ENCODE data around the gene CYP4A11. TPM values are rescaled to one million over a fixed set of nuclear protein-coding genes. Genes with fewer than 3 reads are reported as not detected.
A peak's percentile ranks its signal among the peaks of the same experiment; 100 is the strongest.
"Not testable (repeated sequence)": the region's sequence is repeated elsewhere in the genome, so short reads cannot be mapped to it uniquely, and the experiment has no call there.

CYP4A11 gene
- total and polyA plus RNA-seq, 9 of the 15 experiments (the other 6 are each of a cell fraction or from before 2014, with no cell fraction given): not detected

DNA sequence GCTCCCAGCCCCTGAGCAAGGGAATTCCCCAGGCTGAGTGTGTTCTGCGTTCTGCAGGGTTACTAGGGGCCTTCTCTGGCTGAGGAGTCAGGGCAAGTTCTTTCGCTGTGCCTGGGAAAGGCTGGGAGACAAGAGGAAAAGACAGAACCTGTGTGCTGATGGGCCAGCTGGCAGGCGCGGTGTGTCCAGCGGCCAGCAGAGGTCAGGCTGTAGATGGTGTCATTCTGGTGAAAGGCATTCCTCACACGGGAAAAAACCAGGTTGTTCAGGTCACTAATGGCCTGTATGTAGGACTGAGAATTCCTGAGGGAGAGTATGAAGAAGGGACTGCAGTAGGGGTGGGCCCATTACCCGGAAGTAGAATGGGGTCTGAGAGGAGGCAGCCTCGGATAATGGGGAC lies 6.4 kb downstream of the CYP4A11 start:
- H3K4me1 ChIP-seq (replicated peaks in 1 of 2; ENCODE audit: control insufficient read depth in 2 of 2, insufficient read depth in 2 of 2, low read length in 2 of 2); H3K9me3 ChIP-seq (replicated peaks; ENCODE audit: control insufficient read depth, insufficient read depth, low read depth, low read length); CTCF ChIA-PET (ENCODE audit: low intra/inter-chr PET ratio); H4K20me1 ChIP-seq (replicated peaks; ENCODE audit: control insufficient read depth, insufficient read depth, low read length); POLR2A ChIA-PET; intact Hi-C loops (cut with micrococcal nuclease); H3K9me1 ChIP-seq (ENCODE audit: control insufficient read depth, insufficient read depth, low read length); H3K4me3 ChIP-seq; H3K79me2 ChIP-seq (ENCODE audit: control insufficient read depth, insufficient read depth, low read length); H3K27ac ChIP-seq (ENCODE audit: extremely low read depth, low read depth, low read length); in situ Hi-C loops (cut with MboI); H3K27me3 ChIP-seq (ENCODE audit: control insufficient read depth in 2 of 2, insufficient read depth in 2 of 2, low read length in 2 of 2); H3K9ac ChIP-seq (ENCODE audit: insufficient read depth in 1 of 2, low read depth in 2 of 2, low read length in 2 of 2); H2AFZ ChIP-seq (ENCODE audit: low read depth, low read length); H3K4me2 ChIP-seq (ENCODE audit: insufficient read depth, low read length); H3K36me3 ChIP-seq (ENCODE audit: control insufficient read depth, insufficient read depth, low read length); BruUV-seq (replicated peaks): not testable (repeated sequence)
- 0% methylated on average over 8 of the region's 8 CpGs for WGBS (ENCODE audit: insufficient coverage, low coverage, missing lambda C conversion rate)
- peak; percentile 88 for ATAC-seq
- FAIRE-seq: peak; percentile 76
- peak; percentile 27; the same call in 1 of the 2 replicates for TF ChIP-seq SMC3 (conservative IDR thresholded peaks at IDR 0.05; ENCODE audit: insufficient read depth, low read depth, low read length)
- TF ChIP-seq, protein P1, sequence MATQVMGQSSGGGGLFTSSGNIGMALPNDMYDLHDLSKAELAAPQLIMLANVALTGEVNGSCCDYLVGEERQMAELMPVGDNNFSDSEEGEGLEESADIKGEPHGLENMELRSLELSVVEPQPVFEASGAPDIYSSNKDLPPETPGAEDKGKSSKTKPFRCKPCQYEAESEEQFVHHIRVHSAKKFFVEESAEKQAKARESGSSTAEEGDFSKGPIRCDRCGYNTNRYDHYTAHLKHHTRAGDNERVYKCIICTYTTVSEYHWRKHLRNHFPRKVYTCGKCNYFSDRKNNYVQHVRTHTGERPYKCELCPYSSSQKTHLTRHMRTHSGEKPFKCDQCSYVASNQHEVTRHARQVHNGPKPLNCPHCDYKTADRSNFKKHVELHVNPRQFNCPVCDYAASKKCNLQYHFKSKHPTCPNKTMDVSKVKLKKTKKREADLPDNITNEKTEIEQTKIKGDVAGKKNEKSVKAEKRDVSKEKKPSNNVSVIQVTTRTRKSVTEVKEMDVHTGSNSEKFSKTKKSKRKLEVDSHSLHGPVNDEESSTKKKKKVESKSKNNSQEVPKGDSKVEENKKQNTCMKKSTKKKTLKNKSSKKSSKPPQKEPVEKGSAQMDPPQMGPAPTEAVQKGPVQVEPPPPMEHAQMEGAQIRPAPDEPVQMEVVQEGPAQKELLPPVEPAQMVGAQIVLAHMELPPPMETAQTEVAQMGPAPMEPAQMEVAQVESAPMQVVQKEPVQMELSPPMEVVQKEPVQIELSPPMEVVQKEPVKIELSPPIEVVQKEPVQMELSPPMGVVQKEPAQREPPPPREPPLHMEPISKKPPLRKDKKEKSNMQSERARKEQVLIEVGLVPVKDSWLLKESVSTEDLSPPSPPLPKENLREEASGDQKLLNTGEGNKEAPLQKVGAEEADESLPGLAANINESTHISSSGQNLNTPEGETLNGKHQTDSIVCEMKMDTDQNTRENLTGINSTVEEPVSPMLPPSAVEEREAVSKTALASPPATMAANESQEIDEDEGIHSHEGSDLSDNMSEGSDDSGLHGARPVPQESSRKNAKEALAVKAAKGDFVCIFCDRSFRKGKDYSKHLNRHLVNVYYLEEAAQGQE (IDR thresholded peaks at IDR 0.05; ENCODE audit: borderline replicate concordance): 0 out of 2 replicates have a peak, but pooled peaks have one; percentile 16
- TF ChIP-seq, protein P1 (CRISPR knock-in tag; IDR thresholded peaks at IDR 0.05; ENCODE audit: low read depth): not testable (repeated sequence)
- TF ChIP-seq RAD21 (CRISPR knock-in tag; conservative IDR thresholded peaks at IDR 0.05 in 1 of 2, IDR thresholded peaks at IDR 0.05 in 1 of 2): peak in 1 of 2 experiments; percentile 49; a peak in 2 of 4 replicates
- TF ChIP-seq CTCF (IDR thresholded peaks at IDR 0.05 in 2 of 3, conservative IDR thresholded peaks at IDR 0.05 in 1 of 3; ENCODE audit: insufficient read depth in 2 of 3, low read depth in 1 of 3, low read length in 3 of 3): peak; percentile 54 to 68 (median 56)
- DNase-seq (ENCODE audit: extremely low read depth in 1 of 4, low spot score in 3 of 4): peak in 1 of 4 experiments; percentile 11

DNA sequence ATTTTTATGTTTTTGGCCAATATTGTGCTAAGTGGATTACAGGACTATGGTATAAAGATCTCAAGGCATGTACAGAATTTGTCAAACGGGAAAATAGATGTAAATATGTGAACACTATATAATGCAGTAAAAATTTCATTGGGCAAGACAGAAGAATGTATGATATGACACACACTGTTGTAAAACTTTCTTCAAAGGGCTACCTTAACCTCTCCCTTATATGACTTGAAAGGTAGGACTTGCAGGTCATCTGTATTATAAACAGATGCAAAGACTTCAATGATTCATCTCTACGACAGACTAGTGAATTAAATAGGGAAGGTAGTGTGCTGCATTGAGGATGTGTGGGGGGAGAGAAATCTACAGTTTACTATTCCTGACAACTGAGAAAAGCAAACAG lies 9.3 kb downstream of the CYP4A11 start:
- H3K27ac ChIP-seq (ENCODE audit: extremely low read depth, low read depth, low read length); H2AFZ ChIP-seq (ENCODE audit: low read depth, low read length); H3K27me3 ChIP-seq (ENCODE audit: control insufficient read depth in 2 of 2, insufficient read depth in 2 of 2, low read length in 2 of 2); H3K79me2 ChIP-seq (ENCODE audit: control insufficient read depth, insufficient read depth, low read length); ATAC-seq; H3K36me3 ChIP-seq (ENCODE audit: control insufficient read depth, insufficient read depth, low read length); BruUV-seq (replicated peaks); H4K20me1 ChIP-seq (replicated peaks; ENCODE audit: control insufficient read depth, insufficient read depth, low read length); FAIRE-seq; in situ Hi-C loops (cut with MboI); H3K4me1 ChIP-seq (replicated peaks in 1 of 2; ENCODE audit: control insufficient read depth in 2 of 2, insufficient read depth in 2 of 2, low read length in 2 of 2); H3K9me3 ChIP-seq (replicated peaks; ENCODE audit: control insufficient read depth, insufficient read depth, low read depth, low read length); CTCF ChIA-PET (ENCODE audit: low intra/inter-chr PET ratio); H3K4me2 ChIP-seq (ENCODE audit: insufficient read depth, low read length); H3K9ac ChIP-seq (ENCODE audit: insufficient read depth in 1 of 2, low read depth in 2 of 2, low read length in 2 of 2); DNase-seq (ENCODE audit: extremely low read depth in 1 of 4, low spot score in 3 of 4); intact Hi-C loops (cut with micrococcal nuclease); H3K9me1 ChIP-seq (ENCODE audit: control insufficient read depth, insufficient read depth, low read length); H3K4me3 ChIP-seq: not testable (repeated sequence)
- POLR2A ChIA-PET: interaction anchor here (0.6 to 1.0 kb wide), 2 partner anchors 8 to 10 kb away, joined by 3 read pairs; no protein-coding TSS in a partner anchor
- 0% methylated on average over 2 of the region's 2 CpGs for WGBS (ENCODE audit: insufficient coverage, low coverage, missing lambda C conversion rate)

Measured in K562 (cell line).